ENCODE results near the gene SNN. TPM values are rescaled to one million over a fixed set of nuclear protein-coding genes. Genes with fewer than 3 reads are reported as not detected.
A peak's percentile ranks its signal among the peaks of the same experiment; 100 is the strongest.

The SNN gene
- total and polyA plus RNA-seq, 2 of the 4 experiments (the other 2 are of a cell fraction), result 10.0 to 13.0 TPM

GRCh38 chr16:11674001-11674817 is 6.0 kb downstream of the SNN start:
- H2AFZ ChIP-seq (replicated peaks; ENCODE audit: low read length, poor library complexity), result no peak overlapping the region
- peaks cover 97% of the 10 kb centered on the region for H4K20me1 ChIP-seq (ENCODE audit: insufficient read depth, low read length)
- H2BK120ac ChIP-seq (ENCODE audit: low read depth, low read length), result no peak overlapping the region
- peak overlapping the region; percentile 33; the same call in 1 of the 2 replicates for H2AK5ac ChIP-seq (ENCODE audit: low read depth, low read length)
- no peak overlapping the region for H3K4ac ChIP-seq (ENCODE audit: low read depth, low read length)
- peaks cover 29% of the 10 kb centered on the region; the same call in 1 of the 2 replicates for H3K9me1 ChIP-seq (ENCODE audit: insufficient read depth, low read length)
- H4K5ac ChIP-seq (ENCODE audit: low read depth, low read length), result no peak overlapping the region
- H3K36me3 ChIP-seq (ENCODE audit: control insufficient read depth, insufficient read depth, low read length), result peaks cover 39% of the 10 kb centered on the region
- TF ChIP-seq BHLHE40 (IDR thresholded peaks at IDR 0.05; ENCODE audit: low read depth, low read length), result no peak
- TF ChIP-seq CHD1 (IDR thresholded peaks at IDR 0.05; ENCODE audit: low read depth, low read length), result no peak
- TF ChIP-seq MAFK (IDR thresholded peaks at IDR 0.05; ENCODE audit: low read depth, low read length), result no peak
- TF ChIP-seq MAZ (IDR thresholded peaks at IDR 0.05; ENCODE audit: borderline replicate concordance, low read depth, low read length), result no peak
- TF ChIP-seq POLR2A (IDR thresholded peaks at IDR 0.05; ENCODE audit: low read depth, low read length), result no peak
- TF ChIP-seq CEBPB (IDR thresholded peaks at IDR 0.05; ENCODE audit: low read depth, low read length), result no peak
- no peak for TF ChIP-seq USF2 (IDR thresholded peaks at IDR 0.05; ENCODE audit: low read depth, low read length)
- TF ChIP-seq MXI1 (IDR thresholded peaks at IDR 0.05; ENCODE audit: borderline replicate concordance, low read depth, low read length), result no peak
- no peak for TF ChIP-seq FOS (IDR thresholded peaks at IDR 0.05; ENCODE audit: low read depth, low read length)
- no peak for TF ChIP-seq RCOR1 (IDR thresholded peaks at IDR 0.05; ENCODE audit: insufficient replicate concordance, low read length)
- no peak for TF ChIP-seq ELK1 (IDR thresholded peaks at IDR 0.05; ENCODE audit: borderline replicate concordance, low read depth, low read length)
- TF ChIP-seq SMC3 (IDR thresholded peaks at IDR 0.05; ENCODE audit: low read depth, low read length), result no peak
- TF ChIP-seq CTCF (conservative IDR thresholded peaks at IDR 0.05; ENCODE audit: low read depth, low read length), result no peak
- no peak for TF ChIP-seq NFE2L2 (IDR thresholded peaks at IDR 0.05; ENCODE audit: low read depth, low read length)
- no peak for TF ChIP-seq RFX5 (IDR thresholded peaks at IDR 0.05; ENCODE audit: low read depth, low read length)
- no peak overlapping the region for H2AK9ac ChIP-seq (replicated peaks; ENCODE audit: low read depth, low read length, poor library complexity)
- in situ Hi-C loops (cut with MboI; ENCODE audit: low sequenced_read_pairs), result no loop called here
- H3K18ac ChIP-seq (ENCODE audit: low read depth, low read length), result no peak overlapping the region
- no peak for ATAC-seq (ENCODE audit: low read depth)
- DNase-seq, result no peak
- H3K14ac ChIP-seq (replicated peaks; ENCODE audit: low read depth, low read length), result no peak overlapping the region
- no peak overlapping the region for H4K91ac ChIP-seq (ENCODE audit: insufficient read depth, low read depth, low read length)
- H3K4me2 ChIP-seq (ENCODE audit: low read depth, low read length), result no peak overlapping the region
- H3K4me3 ChIP-seq (ENCODE audit: insufficient read depth, low read depth, low read length), result no peak overlapping the region
- H3K56ac ChIP-seq (ENCODE audit: extremely low read depth, insufficient read depth, low read length), result no peak overlapping the region
- no peaks in the 10 kb centered on the region for H3K27me3 ChIP-seq (ENCODE audit: control insufficient read depth, insufficient read depth, low read length)
- ChIA-PET POLR2A (ENCODE audit: unreplicated experiment) (no interaction called here), CTCF (no interaction called here)
- BruUV-seq (replicated peaks), result no TSS peak
- no peak overlapping the region for H2BK15ac ChIP-seq (ENCODE audit: low read depth, low read length)
- WGBS, 2 experiments (ENCODE audit: extremely low coverage in 2 of 2, insufficient read length in 1 of 2), result 100% methylated on average over 4 of the region's 25 CpGs; no CpG with 5 or more reads in 1 of the 2 experiments
- H2BK20ac ChIP-seq (ENCODE audit: low read depth, low read length), result no peak overlapping the region
- no peak overlapping the region for H2BK5ac ChIP-seq (ENCODE audit: low read depth, low read length, poor library complexity, severe bottlenecking)
- no peak overlapping the region for H3K27ac ChIP-seq (ENCODE audit: insufficient read depth, low read length)
- no peak overlapping the region for H4K8ac ChIP-seq (ENCODE audit: low read depth in 2 of 2, low read length in 2 of 2)
- H3K4me1 ChIP-seq (ENCODE audit: control insufficient read depth, insufficient read depth, low read length), result peaks cover 24% of the 10 kb centered on the region
- no peak overlapping the region for H3K23ac ChIP-seq (ENCODE audit: low read depth, low read length)
- H3K9me3 ChIP-seq (ENCODE audit: control insufficient read depth, insufficient read depth, low read length), result no peaks in the 10 kb centered on the region
- dilution Hi-C loops (cut with HindIII; ENCODE audit: low sequenced_read_pairs, unreplicated experiment), result no loop called here
- no peak overlapping the region for H3K9ac ChIP-seq (ENCODE audit: low read depth, low read length)
- intact Hi-C loops (cut with micrococcal nuclease), result no loop called here
- H3K79me1 ChIP-seq (ENCODE audit: low read depth in 1 of 2, low read length in 2 of 2), result peaks cover 16 to 92% of the 10 kb centered on the region in 2 experiments
